HL-60 (cell line): ENCODE measurements around the gene PRPF6.

Source experiments
- CTCF ChIP-seq: IDR thresholded peaks from one replicate; pipeline ENCODE4 v1.5.1; 2011; ENCODE audit warnings: low read length, control low read depth, inconsistent platforms; ENCODE audit not compliant: insufficient read depth
- GABPA ChIP-seq: IDR thresholded peaks from 2 replicates; pipeline ENCODE4 v1.6.1; 2012; ENCODE audit warnings: low read depth
- POLR2AphosphoS5 ChIP-seq: IDR thresholded peaks from 2 replicates; pipeline ENCODE4 v1.6.1; 2012; ENCODE audit warnings: low read depth
- TF ChIP-seq, protein P1 (sequence below): IDR thresholded peaks from 2 replicates; pipeline ENCODE4 v1.6.1; 2012; ENCODE audit warnings: low read depth; ENCODE audit not compliant: insufficient replicate concordance

DNA sequence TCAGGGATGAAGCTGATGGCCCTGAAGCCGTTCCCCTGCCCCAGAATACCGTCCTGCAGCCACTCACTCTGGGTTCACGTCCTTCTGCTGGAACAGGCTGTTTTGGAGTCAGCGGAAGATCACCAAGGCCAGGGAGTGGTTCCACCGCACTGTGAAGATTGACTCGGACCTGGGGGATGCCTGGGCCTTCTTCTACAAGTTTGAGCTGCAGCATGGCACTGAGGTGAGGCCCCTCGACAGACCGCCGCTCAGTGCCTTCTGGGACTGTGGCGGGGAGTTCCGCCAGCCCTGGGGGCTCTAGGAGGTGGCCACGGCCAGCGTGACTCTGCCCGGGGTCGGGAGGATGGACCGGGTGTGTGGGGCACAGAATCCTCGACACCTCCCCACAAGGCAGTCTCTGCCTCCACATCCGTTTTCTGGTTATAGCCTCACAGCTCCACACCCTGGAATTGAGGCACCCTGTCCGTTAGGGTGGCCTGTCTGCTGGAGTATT, 50.9 kb downstream of the PRPF6 start:
- no peak for TF ChIP-seq CTCF
- TF ChIP-seq POLR2AphosphoS5: no peak
- TF ChIP-seq, protein P1, sequence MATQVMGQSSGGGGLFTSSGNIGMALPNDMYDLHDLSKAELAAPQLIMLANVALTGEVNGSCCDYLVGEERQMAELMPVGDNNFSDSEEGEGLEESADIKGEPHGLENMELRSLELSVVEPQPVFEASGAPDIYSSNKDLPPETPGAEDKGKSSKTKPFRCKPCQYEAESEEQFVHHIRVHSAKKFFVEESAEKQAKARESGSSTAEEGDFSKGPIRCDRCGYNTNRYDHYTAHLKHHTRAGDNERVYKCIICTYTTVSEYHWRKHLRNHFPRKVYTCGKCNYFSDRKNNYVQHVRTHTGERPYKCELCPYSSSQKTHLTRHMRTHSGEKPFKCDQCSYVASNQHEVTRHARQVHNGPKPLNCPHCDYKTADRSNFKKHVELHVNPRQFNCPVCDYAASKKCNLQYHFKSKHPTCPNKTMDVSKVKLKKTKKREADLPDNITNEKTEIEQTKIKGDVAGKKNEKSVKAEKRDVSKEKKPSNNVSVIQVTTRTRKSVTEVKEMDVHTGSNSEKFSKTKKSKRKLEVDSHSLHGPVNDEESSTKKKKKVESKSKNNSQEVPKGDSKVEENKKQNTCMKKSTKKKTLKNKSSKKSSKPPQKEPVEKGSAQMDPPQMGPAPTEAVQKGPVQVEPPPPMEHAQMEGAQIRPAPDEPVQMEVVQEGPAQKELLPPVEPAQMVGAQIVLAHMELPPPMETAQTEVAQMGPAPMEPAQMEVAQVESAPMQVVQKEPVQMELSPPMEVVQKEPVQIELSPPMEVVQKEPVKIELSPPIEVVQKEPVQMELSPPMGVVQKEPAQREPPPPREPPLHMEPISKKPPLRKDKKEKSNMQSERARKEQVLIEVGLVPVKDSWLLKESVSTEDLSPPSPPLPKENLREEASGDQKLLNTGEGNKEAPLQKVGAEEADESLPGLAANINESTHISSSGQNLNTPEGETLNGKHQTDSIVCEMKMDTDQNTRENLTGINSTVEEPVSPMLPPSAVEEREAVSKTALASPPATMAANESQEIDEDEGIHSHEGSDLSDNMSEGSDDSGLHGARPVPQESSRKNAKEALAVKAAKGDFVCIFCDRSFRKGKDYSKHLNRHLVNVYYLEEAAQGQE: no peak
- no peak for TF ChIP-seq GABPA
